ENCODE measurements around the gene VPS4B.

VPS4B gene

DNA sequence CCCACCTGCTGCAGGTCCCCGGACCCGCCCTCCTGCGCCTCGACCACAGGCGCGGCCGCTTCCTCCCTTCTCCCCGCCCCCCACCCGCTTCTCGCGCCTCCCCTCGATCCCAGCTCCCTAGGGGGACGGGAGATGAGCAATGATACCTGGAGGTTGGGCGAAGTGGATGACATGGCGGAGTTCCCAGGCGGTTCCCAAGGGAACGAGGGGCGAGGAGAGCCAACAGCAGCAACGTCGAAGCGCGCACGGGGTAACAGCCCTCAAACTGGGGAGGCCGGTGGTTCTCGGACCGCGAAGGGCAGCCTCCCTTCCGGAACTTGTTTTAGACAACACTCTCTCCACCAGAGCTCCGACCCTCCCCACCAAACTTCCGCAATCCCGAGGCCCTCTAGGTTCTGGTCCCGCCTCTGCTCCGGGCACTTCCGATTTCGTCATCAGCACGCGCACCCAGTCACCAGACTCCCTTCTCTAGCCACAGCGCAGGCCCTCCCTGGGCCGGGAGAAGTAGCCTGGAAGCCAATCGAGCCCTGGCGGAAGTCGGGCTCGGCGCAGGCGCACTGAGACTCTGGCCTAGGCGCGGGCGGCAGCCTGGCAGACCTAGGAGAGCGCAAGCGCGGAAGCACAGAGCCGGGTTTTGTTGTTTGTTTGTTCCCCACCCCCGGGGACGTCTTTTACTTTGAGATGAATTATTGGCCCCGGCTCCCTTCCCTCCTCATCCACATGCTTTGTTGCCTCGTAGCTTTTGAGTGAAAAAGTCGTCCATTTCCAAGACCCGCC is at the start of gene VPS4B:
VPS4B (minus strand) TSS at position 390 of the 777 bp plus-strand sequence; CDS start at position 173, 217 bp downstream.
- peak; percentile 98 for DNase-seq (ENCODE audit: low read depth)
- peak within 1 kb of the TSS; percentile 90 for H3K4me3 ChIP-seq (ENCODE audit: low read depth, low read length)
- TF ChIP-seq, protein P1, sequence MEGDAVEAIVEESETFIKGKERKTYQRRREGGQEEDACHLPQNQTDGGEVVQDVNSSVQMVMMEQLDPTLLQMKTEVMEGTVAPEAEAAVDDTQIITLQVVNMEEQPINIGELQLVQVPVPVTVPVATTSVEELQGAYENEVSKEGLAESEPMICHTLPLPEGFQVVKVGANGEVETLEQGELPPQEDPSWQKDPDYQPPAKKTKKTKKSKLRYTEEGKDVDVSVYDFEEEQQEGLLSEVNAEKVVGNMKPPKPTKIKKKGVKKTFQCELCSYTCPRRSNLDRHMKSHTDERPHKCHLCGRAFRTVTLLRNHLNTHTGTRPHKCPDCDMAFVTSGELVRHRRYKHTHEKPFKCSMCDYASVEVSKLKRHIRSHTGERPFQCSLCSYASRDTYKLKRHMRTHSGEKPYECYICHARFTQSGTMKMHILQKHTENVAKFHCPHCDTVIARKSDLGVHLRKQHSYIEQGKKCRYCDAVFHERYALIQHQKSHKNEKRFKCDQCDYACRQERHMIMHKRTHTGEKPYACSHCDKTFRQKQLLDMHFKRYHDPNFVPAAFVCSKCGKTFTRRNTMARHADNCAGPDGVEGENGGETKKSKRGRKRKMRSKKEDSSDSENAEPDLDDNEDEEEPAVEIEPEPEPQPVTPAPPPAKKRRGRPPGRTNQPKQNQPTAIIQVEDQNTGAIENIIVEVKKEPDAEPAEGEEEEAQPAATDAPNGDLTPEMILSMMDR (IDR thresholded peaks at IDR 0.05; ENCODE audit: low read depth, low read length, missing control alignments), result no peak

DNA sequence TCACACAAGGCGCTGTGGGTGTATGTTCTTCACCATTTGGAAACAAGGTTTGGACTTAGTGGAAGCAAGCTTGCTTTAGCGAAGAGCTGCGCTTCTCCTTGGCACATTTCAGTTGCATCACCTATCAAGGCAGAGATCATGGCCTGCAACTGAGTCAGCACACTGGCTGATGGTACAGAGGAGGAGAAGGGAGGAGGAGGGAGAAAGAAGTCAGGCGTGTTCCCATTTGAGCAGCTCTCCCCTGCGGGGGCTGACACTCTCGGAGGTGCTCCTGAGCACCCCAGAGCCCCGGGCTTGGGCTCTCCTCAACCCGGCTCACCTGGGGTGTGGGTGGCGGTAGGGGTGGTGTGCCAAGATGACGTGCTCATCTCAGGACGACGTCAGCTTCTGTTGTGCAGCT is 48.5 kb upstream of the VPS4B start:
- H3K4me3 ChIP-seq (ENCODE audit: low read depth, low read length), result no peak overlapping the region
- TF ChIP-seq, protein P1 (IDR thresholded peaks at IDR 0.05; ENCODE audit: low read depth, low read length, missing control alignments), result no peak

DNA sequence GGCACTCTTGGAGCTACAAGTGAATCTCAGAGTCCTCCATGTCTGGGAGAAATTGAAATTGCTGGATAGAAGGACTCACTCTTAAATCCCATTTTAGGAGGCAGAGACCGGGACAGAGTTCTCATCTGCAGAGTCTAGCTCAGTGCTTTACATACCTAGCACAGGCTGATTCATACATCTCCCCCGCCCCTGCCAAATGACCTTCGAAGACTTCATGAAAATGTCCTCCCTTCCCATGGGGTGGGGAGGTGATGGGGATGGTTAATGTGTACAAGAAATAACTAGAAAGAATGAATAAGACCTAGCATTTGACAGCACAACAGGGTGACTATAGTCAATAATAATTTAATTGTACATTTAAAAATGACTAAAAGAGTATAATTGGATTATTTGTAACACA is 46.3 kb upstream of the VPS4B start:
- DNase-seq (ENCODE audit: low read depth), result no peak
- TF ChIP-seq, protein P1 (IDR thresholded peaks at IDR 0.05; ENCODE audit: low read depth, low read length, missing control alignments), result no peak
- no peak overlapping the region for H3K4me3 ChIP-seq (ENCODE audit: low read depth, low read length)

More for the DNA sequence above, 48.5 kb upstream of the VPS4B start:
- DNase-seq (ENCODE audit: low read depth), result no peak

DNA sequence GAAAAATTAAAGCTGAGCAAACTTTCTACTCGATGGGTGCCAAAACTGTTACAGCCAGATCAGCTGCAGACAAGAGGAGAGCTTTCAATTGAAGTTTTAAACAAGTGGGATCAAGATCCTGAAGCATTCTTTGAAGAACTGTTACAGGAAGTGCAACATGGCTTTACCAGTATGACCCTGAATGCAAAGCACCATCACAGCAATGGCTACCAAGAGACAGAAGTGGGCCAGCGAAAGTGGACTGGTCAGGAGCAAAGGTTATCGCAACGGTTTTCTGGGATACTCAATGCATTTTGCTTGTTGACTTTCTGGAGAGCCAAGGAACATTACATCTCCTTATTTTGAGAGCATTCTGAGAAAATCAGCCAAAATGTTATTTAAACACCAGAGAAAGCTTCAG is 45.4 kb upstream of the VPS4B start:
- DNase-seq (ENCODE audit: low read depth), result no peak
- no peak overlapping the region for H3K4me3 ChIP-seq (ENCODE audit: low read depth, low read length)
- TF ChIP-seq, protein P1 (IDR thresholded peaks at IDR 0.05; ENCODE audit: low read depth, low read length, missing control alignments), result no peak

DNA sequence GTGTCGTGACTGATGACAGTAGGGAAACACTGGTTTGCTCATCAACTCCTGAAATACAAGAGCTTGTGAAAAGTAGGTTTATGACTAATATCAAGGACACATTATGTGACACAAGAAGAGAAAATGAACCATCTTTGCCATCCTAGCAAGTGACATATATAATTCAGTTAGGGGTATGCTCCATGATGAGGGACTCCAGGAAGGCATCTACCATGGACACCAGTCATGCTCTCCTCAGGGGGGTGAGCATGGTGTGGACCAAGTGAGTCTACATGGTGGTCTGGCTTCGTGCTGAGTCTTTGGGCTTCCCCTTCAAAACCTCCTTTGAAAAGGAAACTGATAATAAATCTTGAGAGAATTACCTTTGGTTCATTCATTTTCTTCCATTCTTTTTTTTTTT is 42.8 kb upstream of the VPS4B start:
- TF ChIP-seq, protein P1 (IDR thresholded peaks at IDR 0.05; ENCODE audit: low read depth, low read length, missing control alignments), result no peak
- H3K4me3 ChIP-seq (ENCODE audit: low read depth, low read length), result no peak overlapping the region
- no peak for DNase-seq (ENCODE audit: low read depth)

DNA sequence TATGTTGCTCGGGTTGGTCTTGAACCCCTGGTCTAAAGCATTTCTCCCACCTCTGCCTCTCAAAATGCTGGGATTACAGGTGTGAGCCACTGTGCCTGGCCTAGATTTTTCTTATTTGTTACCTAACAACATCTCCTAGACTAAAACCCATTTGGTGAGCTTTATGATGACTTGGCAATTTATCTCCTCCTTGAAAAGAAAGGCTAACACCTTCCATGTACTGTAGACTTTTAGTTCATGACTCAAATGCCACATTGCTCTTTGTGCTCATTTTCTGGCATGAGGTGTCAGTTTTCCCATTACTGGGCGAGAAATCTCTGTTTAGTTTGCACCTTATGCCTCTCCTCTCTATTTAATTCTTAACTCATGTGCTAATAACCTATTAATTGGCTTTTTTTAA is 42.2 kb upstream of the VPS4B start:
- no peak overlapping the region for H3K4me3 ChIP-seq (ENCODE audit: low read depth, low read length)
- TF ChIP-seq, protein P1 (IDR thresholded peaks at IDR 0.05; ENCODE audit: low read depth, low read length, missing control alignments), result no peak
- DNase-seq (ENCODE audit: low read depth), result no peak

DNA sequence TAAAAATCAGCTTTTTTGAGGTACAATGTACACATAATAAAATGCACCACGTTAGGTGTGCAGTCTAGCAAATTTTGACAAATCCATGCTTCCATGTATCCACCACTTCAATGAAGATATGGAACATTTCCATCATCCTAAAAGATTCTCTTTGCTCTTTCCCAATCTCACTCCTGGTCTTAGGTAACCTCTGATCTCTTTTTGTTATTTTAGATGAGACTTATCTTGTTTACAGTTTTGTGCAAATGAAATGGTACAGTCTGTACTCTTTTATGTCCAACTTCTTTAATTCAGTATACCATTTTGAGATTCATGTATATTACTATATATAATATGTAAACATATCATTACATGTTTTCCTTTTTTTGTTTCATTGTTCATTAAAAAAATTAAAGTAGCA is 38.1 kb upstream of the VPS4B start:
- no peak overlapping the region for H3K4me3 ChIP-seq (ENCODE audit: low read depth, low read length)
- TF ChIP-seq, protein P1 (IDR thresholded peaks at IDR 0.05; ENCODE audit: low read depth, low read length, missing control alignments), result no peak
- DNase-seq (ENCODE audit: low read depth), result no peak
